Stimulated activated CD4-positive, alpha-beta T cell treated with anti-CD3 and anti-CD28 coated beads, Interleukin-2, amount 100 ng/mL, for 48 hours (primary cell): ENCODE data around the gene DGKI.

ENCODE experiments used
- DNase-seq, 2 donors: peaks; one replicate each; pipeline ENCODE4 v3.0.0-alpha.2; 2020

The DGKI gene

DNA sequence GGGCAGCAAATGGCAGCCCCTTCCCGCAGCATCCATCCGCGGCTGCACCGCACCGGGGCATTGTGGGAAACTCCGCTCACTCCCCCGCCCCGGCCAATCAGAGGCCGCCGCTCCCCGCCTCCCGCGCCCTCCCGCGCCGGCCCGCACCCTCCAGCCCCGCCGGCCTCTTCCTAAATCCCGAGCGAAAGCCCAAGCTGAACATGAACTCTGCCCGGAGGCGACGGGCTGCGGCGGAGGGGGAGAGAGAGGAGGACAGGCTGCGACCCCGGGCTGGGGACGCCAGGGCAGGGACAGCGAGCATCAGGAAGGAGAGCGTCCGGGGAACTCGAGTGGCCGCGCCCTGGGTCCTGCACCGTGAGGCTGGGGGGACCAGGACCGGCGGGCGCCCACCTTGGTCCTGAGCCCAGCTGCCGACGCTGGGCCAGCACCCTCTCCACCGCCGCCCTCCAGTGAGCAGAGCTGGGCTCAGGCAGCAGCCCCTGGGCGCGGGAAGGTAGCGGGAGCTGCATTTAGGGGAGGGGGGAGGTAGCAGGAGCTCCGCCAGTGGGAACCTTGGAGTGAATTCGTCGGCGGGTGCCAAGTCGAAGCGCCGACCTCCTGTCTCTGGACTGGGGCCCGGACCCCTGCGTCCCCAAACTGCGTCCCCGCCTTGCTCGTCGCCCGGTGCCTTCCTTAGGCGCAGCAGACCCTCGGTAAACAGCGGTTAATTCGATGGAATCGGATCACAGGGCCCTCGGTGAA is at the start of gene DGKI:
TSS of gene DGKI (minus strand) at position 148 of the 741 bp plus-strand sequence.
- no peak for DNase-seq

- DNase-seq = no peak
These were observed 48.8 kb upstream of the DGKI start for GRCh38 chr7:137895301-137896221.

- no peak for DNase-seq
These were observed 46.5 kb upstream of the DGKI start for GRCh38 chr7:137893143-137893742.

DNA sequence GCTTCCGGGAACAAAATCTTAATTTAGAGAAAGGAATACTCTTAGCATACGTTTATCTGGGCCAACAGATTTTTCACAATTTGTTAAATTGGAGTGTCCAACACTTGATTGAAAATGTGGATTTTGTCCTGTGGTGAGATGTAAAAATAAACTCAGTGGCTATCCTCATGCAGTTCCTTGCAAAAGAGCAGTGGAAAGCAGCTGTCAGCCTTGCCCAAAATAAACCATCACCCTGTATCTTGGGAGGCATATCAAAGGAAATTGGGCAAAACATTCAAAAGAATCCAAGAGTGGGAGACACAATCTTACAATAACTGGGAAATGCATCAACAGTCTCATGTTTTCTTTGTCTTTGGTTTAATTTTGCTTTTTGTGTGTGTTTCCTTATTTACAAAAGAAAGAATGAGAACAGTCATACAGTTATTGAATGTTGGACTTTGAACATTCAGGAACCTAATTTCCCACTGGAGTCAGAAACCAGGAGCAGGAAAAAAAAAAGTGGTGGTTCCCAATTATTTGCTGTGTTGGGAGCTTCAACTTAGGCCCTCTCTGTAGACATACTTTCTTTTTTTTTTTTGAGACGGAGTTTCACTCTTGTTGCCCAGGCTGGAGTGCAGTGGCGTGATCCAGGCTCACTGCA is 44.4 kb upstream of the DGKI start:
- no peak for DNase-seq

DNA sequence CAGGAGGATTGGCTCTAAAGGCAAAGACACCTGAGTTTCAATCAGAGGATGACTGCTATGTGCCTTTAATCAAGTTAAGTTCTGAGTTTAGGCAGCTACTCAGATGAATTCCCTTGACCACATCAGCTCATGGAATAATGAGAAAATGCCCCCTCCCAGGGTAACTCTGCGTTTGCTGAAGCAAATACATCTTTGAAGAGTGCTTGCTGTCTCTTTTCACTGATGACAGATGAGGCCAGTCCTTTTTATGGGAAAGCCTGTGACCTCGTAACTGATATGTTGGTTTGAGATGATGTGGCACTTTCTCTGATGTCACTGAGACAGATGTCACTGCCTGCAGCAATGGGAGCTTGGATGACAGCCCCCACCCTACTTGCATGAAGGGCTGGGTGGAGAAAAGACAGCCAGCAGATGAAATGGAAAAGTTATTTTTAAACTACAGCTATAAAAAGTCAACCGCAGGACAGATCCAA is 43.7 kb upstream of the DGKI start:
- no peak for DNase-seq

DNA sequence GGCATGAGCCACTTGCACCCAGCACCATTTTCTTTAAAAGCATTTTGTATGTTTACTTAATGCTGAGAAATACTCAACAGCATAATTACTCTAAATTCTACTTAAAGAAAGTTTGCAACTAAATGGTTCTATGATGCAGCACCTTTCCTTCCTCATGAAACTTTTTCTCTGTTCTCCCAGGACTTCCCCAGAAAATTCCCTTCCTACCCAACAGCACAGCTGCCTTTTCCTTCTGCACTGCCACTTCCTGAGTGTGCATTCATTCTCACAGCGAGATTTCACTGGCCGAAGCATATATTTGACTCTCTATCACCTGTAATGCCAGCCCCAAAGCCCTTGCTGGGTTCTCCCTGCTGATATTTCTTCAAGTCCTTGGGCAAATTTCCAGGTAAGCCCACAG is 41.5 kb upstream of the DGKI start:
- DNase-seq = no peak

DNA sequence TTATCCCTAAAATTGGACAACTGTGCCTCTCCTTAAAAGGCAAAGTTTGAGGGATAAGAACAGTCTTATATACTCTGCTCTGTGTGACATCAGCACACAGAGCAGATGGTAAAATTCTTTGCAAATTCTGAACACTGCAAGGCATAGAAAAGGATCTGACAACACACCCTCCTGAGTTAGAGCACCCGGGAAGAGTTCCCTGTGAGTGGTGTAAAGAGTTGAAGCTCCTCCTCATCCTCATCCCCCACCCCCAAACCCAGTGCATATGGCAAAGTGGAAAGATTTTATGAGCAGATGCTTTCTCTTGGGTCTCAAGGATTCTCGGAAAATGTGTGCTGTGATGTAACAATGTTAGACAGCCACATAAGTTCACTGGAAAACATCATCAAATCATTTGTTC is 40.0 kb upstream of the DGKI start:
- no peak for DNase-seq

DNA sequence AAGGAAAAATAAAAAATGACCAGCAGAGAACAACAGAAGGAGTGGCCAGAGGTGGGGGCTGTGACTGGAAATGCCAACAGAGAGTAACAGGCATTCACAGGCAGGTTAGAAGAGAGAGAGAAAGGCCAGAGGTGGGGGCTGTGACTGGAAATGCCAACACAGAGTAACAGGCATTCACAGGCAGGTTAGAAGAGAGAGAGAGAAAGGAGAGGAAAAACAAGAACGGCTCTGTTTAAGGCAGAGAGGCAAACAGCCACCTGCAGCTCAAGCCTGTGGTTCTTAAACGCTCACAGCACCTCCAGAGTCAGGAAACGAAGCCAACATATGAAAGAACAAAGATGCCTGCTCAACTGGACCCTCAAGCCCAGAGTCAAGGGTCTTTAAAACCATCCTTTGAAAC is 39.5 kb upstream of the DGKI start:
- DNase-seq = no peak

- no peak for DNase-seq
These were observed 38.9 kb upstream of the DGKI start for GRCh38 chr7:137885678-137886077.

DNA sequence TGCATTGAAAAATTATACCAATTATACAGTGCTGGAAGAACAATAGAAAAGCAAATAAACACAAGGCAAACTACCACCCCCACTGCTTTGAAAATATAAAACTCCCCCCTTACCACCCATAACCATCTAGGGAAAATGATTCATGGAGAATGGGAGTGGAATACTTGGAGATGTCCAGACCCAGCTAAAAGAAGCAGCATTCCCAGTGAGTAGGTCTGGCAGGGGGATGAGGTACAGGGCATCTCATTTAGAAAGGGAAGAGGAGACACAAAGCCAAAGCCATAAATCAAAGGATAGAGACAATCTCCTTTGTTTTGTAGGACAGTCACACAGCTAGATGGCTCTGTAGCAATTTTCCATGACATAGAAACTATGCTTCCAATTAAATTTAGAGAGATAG is 36.0 kb upstream of the DGKI start:
- DNase-seq = no peak

- DNase-seq = no peak
These were observed 35.5 kb upstream of the DGKI start for GRCh38 chr7:137882261-137882668.

DNA sequence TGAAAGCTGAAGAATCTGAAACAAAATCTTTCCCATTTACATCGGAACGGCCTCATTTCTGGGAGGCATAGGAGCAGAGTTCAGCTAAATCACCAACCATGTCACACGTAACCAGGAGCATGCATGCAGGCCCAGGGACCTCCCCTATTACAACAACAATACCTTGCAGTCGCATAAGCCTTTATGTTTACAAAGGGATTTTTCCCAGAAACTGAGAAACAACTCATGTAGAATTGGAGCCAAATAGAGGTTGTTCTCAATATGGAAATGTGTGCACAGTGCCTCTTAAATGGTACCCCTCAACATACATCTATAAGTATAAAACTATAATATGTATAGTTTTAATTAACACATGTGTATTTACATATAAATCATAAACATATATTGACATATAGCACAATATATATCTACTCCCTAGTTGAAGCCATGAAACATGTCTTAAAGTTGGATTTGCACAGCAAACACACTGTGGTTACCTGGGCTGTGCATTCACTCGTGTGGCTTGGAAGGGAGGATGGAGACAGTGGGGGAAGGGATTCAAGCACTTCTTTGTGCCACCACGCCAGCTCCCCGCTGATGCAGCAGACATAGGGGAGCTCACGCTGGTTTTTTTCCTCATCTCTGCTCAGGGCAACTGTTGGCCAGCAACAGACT is 35.0 kb upstream of the DGKI start:
- no peak for DNase-seq

DNA sequence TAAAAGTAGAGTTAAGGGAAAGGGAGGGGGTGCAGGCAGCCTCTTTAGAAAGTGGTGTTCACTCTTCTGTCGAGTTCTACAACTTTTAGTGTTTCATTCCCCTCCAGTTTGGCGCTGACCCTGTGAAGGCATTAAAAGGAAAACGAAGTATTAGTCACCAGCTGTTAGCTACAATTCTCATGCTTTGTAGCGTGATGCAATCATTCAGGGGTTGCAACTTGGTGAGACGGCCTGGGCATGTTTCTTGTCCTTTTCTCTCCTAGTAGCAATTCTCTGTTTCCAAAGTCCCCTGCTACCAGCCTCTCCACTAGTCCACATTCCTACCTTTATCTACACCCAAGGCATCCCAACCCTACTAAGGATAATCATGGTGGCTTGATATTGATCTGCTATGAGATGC is 33.7 kb upstream of the DGKI start:
- DNase-seq = no peak

DNA sequence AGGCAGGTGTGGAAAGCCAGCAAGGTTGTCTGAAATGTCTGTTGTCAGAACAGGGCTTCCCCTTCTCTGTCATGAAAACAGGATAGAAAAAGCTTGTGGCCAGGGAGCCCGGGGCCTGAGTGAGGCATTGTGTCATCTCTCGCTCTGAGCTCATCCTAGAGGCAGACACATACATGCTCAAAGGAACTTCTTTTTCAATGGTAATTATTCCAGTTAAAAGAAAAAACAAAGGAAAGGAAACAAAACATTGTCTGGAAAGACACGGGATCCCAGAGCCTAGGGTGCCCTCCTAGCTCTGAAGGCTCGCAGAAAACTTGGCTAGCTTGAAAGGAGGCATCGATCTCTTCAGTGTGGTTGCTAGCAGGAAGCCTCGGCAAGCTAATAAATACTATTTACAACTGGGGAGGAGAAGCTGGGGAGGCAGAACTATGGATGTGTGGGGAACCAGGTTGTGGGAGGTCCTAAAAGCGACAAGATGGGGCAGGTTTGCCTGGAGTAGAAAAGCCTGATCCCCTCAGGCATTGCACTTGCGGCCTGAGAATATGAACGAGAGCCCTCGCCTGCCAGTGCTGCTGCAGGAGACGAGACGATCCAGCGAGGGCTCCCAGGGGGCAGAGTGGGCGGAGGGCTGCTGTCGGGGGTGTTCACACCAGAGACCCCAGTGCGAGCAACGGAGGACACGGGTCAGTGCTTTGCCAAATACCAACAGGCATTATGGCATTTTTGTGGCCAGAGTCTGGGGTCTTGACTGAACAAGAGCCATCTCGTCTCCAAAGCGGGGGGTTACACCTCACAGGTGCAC is 32.8 kb upstream of the DGKI start:
- no peak for DNase-seq

GRCh38 chr7:137878333-137878961 is 31.7 kb upstream of the DGKI start:
- no peak for DNase-seq

DNA sequence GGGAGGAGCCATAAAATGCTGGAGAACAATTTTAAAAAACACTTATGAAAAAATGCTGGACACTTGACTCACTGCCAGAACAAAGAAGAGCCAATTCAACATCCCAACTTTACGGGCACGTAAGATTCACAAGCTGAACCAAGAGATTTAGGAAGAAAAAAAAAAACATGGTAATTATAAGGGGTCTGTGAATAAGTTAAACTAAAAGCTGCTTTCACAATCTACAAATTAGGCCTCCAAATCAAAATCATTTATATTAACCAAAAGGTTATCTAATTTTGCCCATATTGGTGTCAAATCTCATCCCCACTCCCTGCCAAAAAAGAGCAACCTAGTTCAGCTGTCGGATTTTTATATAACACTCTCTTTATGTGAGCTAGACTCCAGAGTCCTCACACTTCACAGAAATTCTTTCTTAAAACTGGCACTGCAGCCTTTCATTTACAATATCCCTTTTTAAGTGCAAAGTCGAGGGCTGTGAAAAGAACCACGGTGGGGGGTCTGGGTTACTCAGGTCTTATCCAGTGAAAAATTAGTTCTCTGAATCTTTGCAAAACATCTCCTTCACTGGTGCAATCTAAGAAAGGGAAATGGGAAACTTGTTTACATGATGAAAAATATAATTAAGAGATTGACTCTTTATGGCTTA is 30.4 kb upstream of the DGKI start:
- DNase-seq = no peak

DNA sequence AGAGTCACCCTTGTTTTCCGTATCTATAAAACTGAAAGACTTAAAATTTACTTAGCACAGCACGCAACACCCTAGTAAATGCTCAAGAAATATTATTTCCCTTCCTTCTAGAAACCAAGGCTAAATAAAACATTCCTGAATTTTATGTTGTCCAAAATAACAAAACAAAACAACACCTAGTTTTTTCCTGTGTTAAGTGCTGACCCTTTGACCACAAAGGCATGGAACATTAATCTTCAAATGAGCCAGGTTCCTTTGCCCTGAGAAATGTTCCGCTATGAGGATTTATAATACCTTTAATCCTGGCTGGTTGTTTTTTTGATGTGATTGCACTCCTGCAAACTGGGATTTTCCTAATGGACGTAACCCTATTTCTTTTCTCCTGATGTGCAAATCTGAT is 29.0 kb upstream of the DGKI start:
- DNase-seq = no peak

DNA sequence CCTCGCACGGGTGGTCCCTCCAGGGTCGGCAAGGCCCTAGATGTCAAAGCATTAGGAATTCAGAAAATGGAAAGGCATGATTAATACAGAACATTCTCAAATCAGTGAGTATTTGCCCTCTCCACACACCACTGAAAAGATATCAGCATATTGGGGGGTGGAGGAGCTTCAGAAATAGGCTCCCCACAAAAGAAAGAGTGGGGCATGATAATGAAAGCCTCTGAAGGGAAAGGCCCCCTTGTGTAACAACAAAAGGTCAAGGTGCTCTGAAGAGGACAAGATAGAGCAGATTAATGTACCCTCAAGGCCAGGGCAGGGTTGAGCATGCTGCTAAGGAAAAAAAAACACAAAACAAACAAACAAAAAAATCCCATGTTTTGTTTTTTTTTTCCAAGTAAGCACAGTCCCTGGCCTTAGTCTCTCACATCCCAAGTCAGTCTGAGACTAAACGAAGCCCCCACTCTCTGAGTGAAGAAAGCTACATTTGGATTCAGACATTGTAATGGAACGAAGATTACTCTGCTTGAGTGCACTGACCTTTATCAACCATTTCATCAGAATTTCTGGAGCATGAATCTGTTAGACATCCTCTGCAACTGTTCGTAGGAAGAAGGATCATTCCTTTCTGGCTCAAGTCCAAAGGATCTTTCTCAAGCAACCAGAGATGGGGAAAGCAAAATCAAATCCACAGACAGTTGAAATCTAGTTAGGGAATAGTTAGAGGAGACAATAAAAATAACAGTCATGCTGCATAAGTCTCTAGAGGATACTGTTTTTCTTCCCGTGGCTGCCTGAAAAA is 27.4 kb upstream of the DGKI start:
- DNase-seq = no peak

DNA sequence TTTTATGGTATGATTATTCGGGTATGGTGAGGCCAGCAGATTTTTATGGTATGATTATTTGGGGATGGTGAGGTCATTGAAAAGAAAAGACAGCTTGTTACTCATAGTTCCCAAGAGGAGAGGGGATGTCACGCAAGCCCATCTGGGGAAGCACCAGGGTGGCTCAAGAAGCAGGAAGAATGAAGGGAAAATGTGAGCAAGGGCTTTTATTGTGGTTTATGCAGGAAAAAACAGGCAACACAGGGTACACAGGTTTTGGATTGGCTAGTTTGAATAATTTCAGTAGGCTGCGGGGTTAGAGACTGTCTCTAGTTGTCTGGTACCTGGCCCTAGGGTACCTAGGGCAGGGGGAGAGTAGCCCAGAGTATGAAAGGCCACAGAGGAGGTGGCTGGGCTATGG is 26.8 kb upstream of the DGKI start:
- no peak for DNase-seq
